ENCODE data around the gene EPHB2. TPM values are rescaled to one million over a fixed set of nuclear protein-coding genes. Genes with fewer than 3 reads are reported as not detected.

EPHB2 gene
- total and polyA plus RNA-seq, 2 donors (not counting 3 experiments of a cell fraction or from before 2014, with no cell fraction given) = 50.8 to 69.1 TPM

GRCh38 chr1:22966309-22966708 is 255.7 kb downstream of the EPHB2 start:
- Histone ChIP-seq H3K27ac (ENCODE audit: insufficient read depth, low read depth, low read length) (no peak overlapping the region), H3K79me2 (ENCODE audit: control insufficient read depth, insufficient read depth, low read length) (no peaks in the 10 kb centered on the region), H3K4me1 (ENCODE audit: control insufficient read depth, extremely low read depth, insufficient read depth, low read length) (peaks cover 4% of the 10 kb centered on the region), H3K27me3 (ENCODE audit: control insufficient read depth in 2 of 2, insufficient read depth in 2 of 2, low read length in 2 of 2) (peaks cover 28 to 42% of the 10 kb centered on the region in 2 experiments), H3K36me3 (ENCODE audit: control insufficient read depth in 2 of 2, extremely low read depth in 1 of 2, insufficient read depth in 2 of 2, low read length in 2 of 2) (no peaks in the 10 kb centered on the region), H3K9me3 (replicated peaks; ENCODE audit: control insufficient read depth, insufficient read depth, low read length) (no peaks in the 10 kb centered on the region), H3K9me1 (replicated peaks; ENCODE audit: control insufficient read depth, extremely low read depth, insufficient read depth, low read length) (no peaks in the 10 kb centered on the region), H4K20me1 (replicated peaks; ENCODE audit: control insufficient read depth, extremely low read depth, insufficient read depth, low read length) (no peaks in the 10 kb centered on the region), H3K9ac (replicated peaks; ENCODE audit: extremely low read depth, insufficient read depth, low read length) (no peak overlapping the region), H3K4me2 (ENCODE audit: insufficient read depth, low read length) (no peak overlapping the region), H3K4me3 (replicated peaks in 1 of 3; ENCODE audit: insufficient read depth in 1 of 3, low read depth in 1 of 3, low read length in 3 of 3) (no peak overlapping the region), H2AFZ (ENCODE audit: low read depth, low read length) (no peak overlapping the region)
- TF ChIP-seq MYC (IDR thresholded peaks at IDR 0.05; ENCODE audit: low read depth, low read length) (no peak), GATA2 (IDR thresholded peaks at IDR 0.05; ENCODE audit: insufficient read depth, insufficient read length, low read depth, low read length) (no peak), EZH2 (IDR thresholded peaks at IDR 0.05; ENCODE audit: borderline replicate concordance, low read depth, low read length, severe bottlenecking) (no peak)
- TF ChIP-seq, protein P1, sequence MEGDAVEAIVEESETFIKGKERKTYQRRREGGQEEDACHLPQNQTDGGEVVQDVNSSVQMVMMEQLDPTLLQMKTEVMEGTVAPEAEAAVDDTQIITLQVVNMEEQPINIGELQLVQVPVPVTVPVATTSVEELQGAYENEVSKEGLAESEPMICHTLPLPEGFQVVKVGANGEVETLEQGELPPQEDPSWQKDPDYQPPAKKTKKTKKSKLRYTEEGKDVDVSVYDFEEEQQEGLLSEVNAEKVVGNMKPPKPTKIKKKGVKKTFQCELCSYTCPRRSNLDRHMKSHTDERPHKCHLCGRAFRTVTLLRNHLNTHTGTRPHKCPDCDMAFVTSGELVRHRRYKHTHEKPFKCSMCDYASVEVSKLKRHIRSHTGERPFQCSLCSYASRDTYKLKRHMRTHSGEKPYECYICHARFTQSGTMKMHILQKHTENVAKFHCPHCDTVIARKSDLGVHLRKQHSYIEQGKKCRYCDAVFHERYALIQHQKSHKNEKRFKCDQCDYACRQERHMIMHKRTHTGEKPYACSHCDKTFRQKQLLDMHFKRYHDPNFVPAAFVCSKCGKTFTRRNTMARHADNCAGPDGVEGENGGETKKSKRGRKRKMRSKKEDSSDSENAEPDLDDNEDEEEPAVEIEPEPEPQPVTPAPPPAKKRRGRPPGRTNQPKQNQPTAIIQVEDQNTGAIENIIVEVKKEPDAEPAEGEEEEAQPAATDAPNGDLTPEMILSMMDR (IDR thresholded peaks at IDR 0.05; ENCODE audit: extremely low read depth in 1 of 2, insufficient read depth in 1 of 2, low read depth in 1 of 2, low read length in 2 of 2) = no peak
- CTCF ChIA-PET = interaction anchor here (1.1 kb wide), 1 partner anchor 219 kb away, joined by 3 read pairs; no protein-coding TSS in a partner anchor
- DNase-seq (ENCODE audit: low read depth, low spot score) (no peak), FAIRE-seq (no peak)
- POLR2A ChIA-PET = no interaction called here
- no TSS peak for BruUV-seq (replicated peaks)
- intact Hi-C loops (cut with micrococcal nuclease) = no loop called here
- dilution Hi-C loops (cut with MboI; ENCODE audit: extremely low pct_ligation_motif_present, low sequenced_read_pairs) = loop anchor here (25.0 kb wide), 1 partner anchor 304 kb away; the partner anchor contains the start of gene C1QB

DNA sequence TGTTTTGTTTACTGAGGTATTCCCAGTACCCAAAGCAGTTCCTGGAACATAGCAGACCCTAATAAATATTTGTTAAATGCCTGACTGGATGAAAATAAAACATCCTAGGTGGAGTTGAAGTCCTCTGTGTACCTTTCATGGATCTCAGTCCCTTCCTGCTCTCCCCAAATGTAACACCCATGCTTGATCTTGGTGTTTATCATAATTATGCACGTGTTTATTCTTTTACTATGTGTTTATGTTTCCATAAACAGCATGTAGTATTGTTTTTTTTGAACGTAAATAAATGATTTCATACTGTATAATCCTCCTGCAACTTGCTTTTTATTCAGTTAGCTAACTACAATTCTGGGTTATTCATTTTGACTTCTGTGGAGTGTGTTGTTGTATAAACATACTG is 257.2 kb downstream of the EPHB2 start:
- no TSS peak for BruUV-seq (replicated peaks)
- H3K4me3 ChIP-seq (replicated peaks in 1 of 3; ENCODE audit: insufficient read depth in 1 of 3, low read depth in 1 of 3, low read length in 3 of 3) = no peak overlapping the region
- ChIA-PET POLR2A (no interaction called here), CTCF (no interaction called here)
- H3K27ac ChIP-seq (ENCODE audit: insufficient read depth, low read depth, low read length) = no peak overlapping the region
- dilution Hi-C loops (cut with MboI; ENCODE audit: extremely low pct_ligation_motif_present, low sequenced_read_pairs) = loop anchor here (25.0 kb wide), 1 partner anchor 306 kb away; the partner anchor contains the start of gene C1QB
- no peaks in the 10 kb centered on the region for H3K36me3 ChIP-seq (ENCODE audit: control insufficient read depth in 2 of 2, extremely low read depth in 1 of 2, insufficient read depth in 2 of 2, low read length in 2 of 2)
- no peak overlapping the region for H3K9ac ChIP-seq (replicated peaks; ENCODE audit: extremely low read depth, insufficient read depth, low read length)
- TF ChIP-seq POLR2AphosphoS5 (IDR thresholded peaks at IDR 0.05; ENCODE audit: insufficient read depth, low read depth, low read length) = no peak
- no peak for TF ChIP-seq GATA2 (IDR thresholded peaks at IDR 0.05; ENCODE audit: insufficient read depth, insufficient read length, low read depth, low read length)
- no peak for TF ChIP-seq EZH2 (IDR thresholded peaks at IDR 0.05; ENCODE audit: borderline replicate concordance, low read depth, low read length, severe bottlenecking)
- TF ChIP-seq JUN (IDR thresholded peaks at IDR 0.05; ENCODE audit: borderline replicate concordance, insufficient read depth, insufficient read length, low read depth) = no peak
- TF ChIP-seq, protein P2, sequence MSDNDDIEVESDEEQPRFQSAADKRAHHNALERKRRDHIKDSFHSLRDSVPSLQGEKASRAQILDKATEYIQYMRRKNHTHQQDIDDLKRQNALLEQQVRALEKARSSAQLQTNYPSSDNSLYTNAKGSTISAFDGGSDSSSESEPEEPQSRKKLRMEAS (IDR thresholded peaks at IDR 0.05; ENCODE audit: insufficient read depth, insufficient read length) = no peak
- no peak for TF ChIP-seq POLR2A (IDR thresholded peaks at IDR 0.05; ENCODE audit: low read depth, low read length)
- TF ChIP-seq FOS (IDR thresholded peaks at IDR 0.05; ENCODE audit: borderline replicate concordance, insufficient read depth, low read length) = no peak
- TF ChIP-seq MYC (IDR thresholded peaks at IDR 0.05; ENCODE audit: low read depth, low read length) = no peak
- TF ChIP-seq, protein P1 (IDR thresholded peaks at IDR 0.05; ENCODE audit: extremely low read depth in 1 of 2, insufficient read depth in 1 of 2, low read depth in 1 of 2, low read length in 2 of 2) = no peak
- H3K9me3 ChIP-seq (replicated peaks; ENCODE audit: control insufficient read depth, insufficient read depth, low read length) = no peaks in the 10 kb centered on the region
- H3K4me2 ChIP-seq (ENCODE audit: insufficient read depth, low read length) = no peak overlapping the region
- FAIRE-seq = no peak
- H3K27me3 ChIP-seq (ENCODE audit: control insufficient read depth in 2 of 2, insufficient read depth in 2 of 2, low read length in 2 of 2) = peaks cover 28 to 43% of the 10 kb centered on the region in 2 experiments
- DNase-seq (ENCODE audit: low read depth, low spot score) = no peak
- intact Hi-C loops (cut with micrococcal nuclease) = no loop called here
- peaks cover 4% of the 10 kb centered on the region for H3K4me1 ChIP-seq (ENCODE audit: control insufficient read depth, extremely low read depth, insufficient read depth, low read length)
- no peaks in the 10 kb centered on the region for H3K9me1 ChIP-seq (replicated peaks; ENCODE audit: control insufficient read depth, extremely low read depth, insufficient read depth, low read length)
- H3K79me2 ChIP-seq (ENCODE audit: control insufficient read depth, insufficient read depth, low read length) = no peaks in the 10 kb centered on the region
- H2AFZ ChIP-seq (ENCODE audit: low read depth, low read length) = no peak overlapping the region
- H4K20me1 ChIP-seq (replicated peaks; ENCODE audit: control insufficient read depth, extremely low read depth, insufficient read depth, low read length) = no peaks in the 10 kb centered on the region
